ENCODE measurements around the gene DIAPH2. TPM values are rescaled to one million over a fixed set of nuclear protein-coding genes. Genes with fewer than 3 reads are reported as not detected.

DIAPH2 gene
- total RNA-seq, 4 donors from 2014 or later = 40.2 to 52.2 (median 44.8) TPM

DNA sequence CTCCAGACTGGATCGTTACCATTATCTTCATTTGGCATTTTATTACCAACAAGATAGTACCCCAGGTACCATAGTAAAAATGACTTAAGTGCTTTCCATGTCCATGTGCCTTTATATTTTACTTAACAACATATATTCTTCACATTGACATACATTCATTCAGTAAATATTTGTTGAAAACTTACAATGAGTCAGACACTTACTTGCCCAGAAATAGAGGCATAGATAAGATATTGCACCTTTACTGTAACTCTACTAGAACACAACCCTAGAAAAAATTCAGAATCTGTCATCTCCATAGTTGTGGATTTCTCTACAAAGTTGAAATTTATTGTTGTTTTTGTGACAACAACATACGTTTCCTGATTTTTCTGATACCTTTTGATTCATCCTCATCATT, 839.7 kb downstream of the DIAPH2 start:
- Histone ChIP-seq H3K4me3 (no peak overlapping the region), H3K27ac (no peak overlapping the region), H3K9me3 (no peaks in the 10 kb centered on the region), H3K27me3 (no peaks in the 10 kb centered on the region), H3K36me3 (no peaks in the 10 kb centered on the region), H3K4me1 (no peaks in the 10 kb centered on the region)
- TF ChIP-seq POLR2A (IDR thresholded peaks at IDR 0.05) (no peak), EP300 (IDR thresholded peaks at IDR 0.05) (no peak)
- TF ChIP-seq, protein P1, sequence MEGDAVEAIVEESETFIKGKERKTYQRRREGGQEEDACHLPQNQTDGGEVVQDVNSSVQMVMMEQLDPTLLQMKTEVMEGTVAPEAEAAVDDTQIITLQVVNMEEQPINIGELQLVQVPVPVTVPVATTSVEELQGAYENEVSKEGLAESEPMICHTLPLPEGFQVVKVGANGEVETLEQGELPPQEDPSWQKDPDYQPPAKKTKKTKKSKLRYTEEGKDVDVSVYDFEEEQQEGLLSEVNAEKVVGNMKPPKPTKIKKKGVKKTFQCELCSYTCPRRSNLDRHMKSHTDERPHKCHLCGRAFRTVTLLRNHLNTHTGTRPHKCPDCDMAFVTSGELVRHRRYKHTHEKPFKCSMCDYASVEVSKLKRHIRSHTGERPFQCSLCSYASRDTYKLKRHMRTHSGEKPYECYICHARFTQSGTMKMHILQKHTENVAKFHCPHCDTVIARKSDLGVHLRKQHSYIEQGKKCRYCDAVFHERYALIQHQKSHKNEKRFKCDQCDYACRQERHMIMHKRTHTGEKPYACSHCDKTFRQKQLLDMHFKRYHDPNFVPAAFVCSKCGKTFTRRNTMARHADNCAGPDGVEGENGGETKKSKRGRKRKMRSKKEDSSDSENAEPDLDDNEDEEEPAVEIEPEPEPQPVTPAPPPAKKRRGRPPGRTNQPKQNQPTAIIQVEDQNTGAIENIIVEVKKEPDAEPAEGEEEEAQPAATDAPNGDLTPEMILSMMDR (IDR thresholded peaks at IDR 0.05) = no peak
- WGBS, 2 donors = 80 to 82% methylated on average over 2 of the region's 2 CpGs
- DNase-seq (ENCODE audit: low spot score in 2 of 2) = no peak

DNA sequence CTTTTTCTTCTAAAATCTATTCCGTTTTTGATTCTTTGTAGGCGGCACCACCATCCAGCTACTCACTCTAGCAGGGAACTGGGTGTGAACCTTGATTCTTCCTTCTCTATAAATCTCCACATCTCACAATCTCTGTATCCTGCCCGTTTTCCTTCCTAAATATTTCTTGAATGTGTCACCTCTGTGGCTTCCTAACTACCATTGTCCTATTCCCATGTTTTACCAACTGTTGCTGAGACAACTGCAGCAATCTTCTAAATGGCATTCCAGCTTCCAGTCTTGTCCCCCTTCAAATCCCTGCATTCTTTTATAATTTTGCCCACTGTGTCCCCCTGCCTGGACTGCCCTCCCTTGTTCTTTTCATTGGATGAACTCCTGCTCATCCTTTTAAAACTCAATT, 840.4 kb downstream of the DIAPH2 start:
- Histone ChIP-seq H3K36me3 (no peaks in the 10 kb centered on the region), H3K27me3 (no peaks in the 10 kb centered on the region), H3K9me3 (peaks cover 0 to 5% (median 2%) of the 10 kb centered on the region in 4 donors), H3K4me1 (no peaks in the 10 kb centered on the region), H3K4me3 (no peak overlapping the region), H3K27ac (no peak overlapping the region)
- TF ChIP-seq EP300 (IDR thresholded peaks at IDR 0.05) (no peak), POLR2A (IDR thresholded peaks at IDR 0.05) (no peak)
- TF ChIP-seq, protein P1 (IDR thresholded peaks at IDR 0.05) = no peak
- no peak for DNase-seq (ENCODE audit: low spot score in 2 of 2)
- WGBS, 2 donors = 70 to 74% methylated on average over 3 of the region's 3 CpGs

DNA sequence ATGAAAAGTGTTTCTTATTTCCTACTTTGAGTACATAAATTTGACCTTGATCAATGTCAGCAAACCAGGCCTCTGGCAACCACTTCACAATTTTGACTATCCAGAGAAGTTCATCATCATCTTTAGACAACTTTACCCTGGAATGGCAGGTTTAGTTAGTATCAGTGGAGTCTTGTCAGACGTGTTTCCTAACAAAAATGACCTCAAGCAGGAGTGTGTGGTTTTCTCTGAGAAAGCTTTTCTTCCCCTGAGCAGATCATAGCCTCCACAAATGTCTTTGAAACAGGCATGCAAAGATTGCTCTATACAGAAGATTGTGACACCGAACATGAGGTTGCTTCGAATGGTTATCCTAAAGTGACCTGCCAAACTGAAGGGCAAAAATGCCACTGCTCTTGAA, 841.3 kb downstream of the DIAPH2 start:
- Histone ChIP-seq H3K36me3 (no peaks in the 10 kb centered on the region), H3K9me3 (peaks cover 0 to 15% (median 6%) of the 10 kb centered on the region in 4 donors), H3K27ac (no peak overlapping the region), H3K4me1 (no peaks in the 10 kb centered on the region), H3K27me3 (no peaks in the 10 kb centered on the region), H3K4me3 (no peak overlapping the region)
- no peak for DNase-seq (ENCODE audit: low spot score in 2 of 2)
- WGBS, 2 donors = 64 to 81% methylated on average over 3 of the region's 3 CpGs
- no peak for TF ChIP-seq EP300 (IDR thresholded peaks at IDR 0.05)
- TF ChIP-seq, protein P1 (IDR thresholded peaks at IDR 0.05) = no peak

DNA sequence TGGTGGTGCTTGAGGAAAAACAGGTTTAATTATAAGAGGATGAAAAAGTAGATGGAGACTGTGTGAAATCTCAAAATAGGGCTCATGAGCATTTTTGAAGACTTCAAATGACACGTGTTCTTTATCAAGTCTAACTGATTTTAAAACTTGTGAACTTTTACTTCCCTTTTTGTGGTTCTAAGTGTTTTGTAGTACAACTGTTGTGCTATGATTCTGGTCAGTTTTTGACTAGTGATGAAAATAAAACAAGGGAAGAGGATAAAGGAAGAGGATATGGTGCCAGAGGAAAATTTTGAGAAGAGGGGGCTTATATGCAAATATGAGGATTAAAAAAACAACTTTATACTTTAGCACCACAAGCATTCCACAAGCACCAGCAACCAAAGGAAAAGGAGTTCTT, 843.1 kb downstream of the DIAPH2 start:
- DNase-seq (ENCODE audit: low spot score in 2 of 2) = no peak
- H3K27ac ChIP-seq = no peak overlapping the region
- TF ChIP-seq, protein P1 (IDR thresholded peaks at IDR 0.05) = no peak
- TF ChIP-seq EP300 (IDR thresholded peaks at IDR 0.05) = no peak
- TF ChIP-seq POLR2A (IDR thresholded peaks at IDR 0.05) = no peak
- no peaks in the 10 kb centered on the region for H3K4me1 ChIP-seq
- no peaks in the 10 kb centered on the region for H3K27me3 ChIP-seq
- WGBS, 2 donors = 49 to 63% methylated on average over 1 of the region's 1 CpG
- H3K4me3 ChIP-seq = no peak overlapping the region
- peaks cover 0 to 18% (median 8%) of the 10 kb centered on the region in 4 donors for H3K9me3 ChIP-seq
- no peaks in the 10 kb centered on the region for H3K36me3 ChIP-seq

DNA sequence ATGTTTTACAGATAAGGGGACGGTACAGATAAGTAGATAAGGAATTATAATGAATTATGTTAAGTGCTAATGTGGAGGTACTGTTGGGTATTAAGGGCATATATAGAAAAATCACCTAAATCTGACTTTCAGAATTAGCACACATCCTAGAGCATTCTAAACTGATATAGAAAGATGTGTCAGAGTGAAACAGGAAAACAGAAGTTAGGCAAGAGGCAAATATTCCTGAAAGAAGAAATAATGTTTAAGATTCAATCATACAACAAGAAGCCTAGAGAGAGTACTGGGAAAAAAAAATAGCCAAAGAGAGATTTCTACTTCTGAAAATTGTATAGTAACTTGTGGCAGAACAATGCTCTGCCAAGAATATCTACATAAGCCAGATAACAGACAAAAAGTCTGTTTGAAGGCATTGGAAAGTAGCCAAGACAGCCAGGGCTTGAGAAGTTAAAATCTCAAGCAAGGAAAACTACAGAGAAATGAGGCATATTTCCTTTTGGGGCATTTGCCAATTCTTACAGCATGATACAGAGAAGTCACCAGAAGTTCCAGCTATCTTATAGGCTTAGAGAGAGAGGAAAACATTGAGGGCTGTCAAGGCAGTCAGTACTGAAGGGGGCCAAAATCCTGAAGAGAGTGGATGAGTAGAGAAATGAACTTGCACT, 845.0 kb downstream of the DIAPH2 start:
- no peak for DNase-seq (ENCODE audit: low spot score in 2 of 2)
- H3K4me3 ChIP-seq = no peak overlapping the region
- TF ChIP-seq POLR2A (IDR thresholded peaks at IDR 0.05) (no peak), EP300 (IDR thresholded peaks at IDR 0.05) (no peak)
- TF ChIP-seq, protein P1 (IDR thresholded peaks at IDR 0.05) = no peak
- no peak overlapping the region for H3K27ac ChIP-seq
- H3K36me3 ChIP-seq = no peaks in the 10 kb centered on the region
- no peaks in the 10 kb centered on the region for H3K4me1 ChIP-seq
- peaks cover 0 to 18% (median 8%) of the 10 kb centered on the region in 4 donors for H3K9me3 ChIP-seq
- 73 to 88% methylated on average over 1 of the region's 1 CpG for WGBS, 2 donors
- no peaks in the 10 kb centered on the region for H3K27me3 ChIP-seq

Data from tibial nerve (tissue), 4 donors.